HepG2 (cell line): ENCODE data around the gene FSD1.
"Not testable (repeated sequence)": the region's sequence is repeated elsewhere in the genome, so short reads cannot be mapped to it uniquely, and the experiment has no call there.

ENCODE experiments used
- KDM1A ChIP-seq: IDR thresholded peaks from 2 replicates; pipeline ENCODE4 v1.6.1; 2016; ENCODE audit warnings: missing compliant biosample characterization
- TF ChIP-seq, protein P1 (sequence below): sonication (generic); formaldehyde crosslinking; IDR thresholded peaks from 2 replicates; pipeline ENCODE4 v1.5.0; 2020; ENCODE audit warnings: missing genetic modification reagents

DNA sequence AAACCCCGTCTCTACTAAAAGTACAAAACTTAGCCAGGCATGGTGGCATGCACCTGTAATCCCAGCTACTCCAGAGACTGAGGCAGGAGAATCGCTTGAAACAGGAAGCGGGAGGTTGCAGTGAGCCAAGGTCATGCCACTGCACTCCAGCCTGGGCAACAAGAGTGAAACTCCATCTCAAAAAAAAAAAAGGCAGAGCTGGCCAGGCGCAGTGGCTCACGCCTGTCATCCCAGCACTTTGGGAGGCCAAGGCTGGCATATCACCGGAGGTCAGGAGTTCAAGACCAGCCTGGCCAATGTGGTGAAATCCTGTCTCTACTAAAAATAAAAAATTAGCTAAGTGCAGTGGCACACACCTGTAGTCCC is 30.1 kb upstream of the FSD1 start:
- TF ChIP-seq KDM1A (CRISPR knock-in tag): not testable (repeated sequence)
- TF ChIP-seq, protein P1, sequence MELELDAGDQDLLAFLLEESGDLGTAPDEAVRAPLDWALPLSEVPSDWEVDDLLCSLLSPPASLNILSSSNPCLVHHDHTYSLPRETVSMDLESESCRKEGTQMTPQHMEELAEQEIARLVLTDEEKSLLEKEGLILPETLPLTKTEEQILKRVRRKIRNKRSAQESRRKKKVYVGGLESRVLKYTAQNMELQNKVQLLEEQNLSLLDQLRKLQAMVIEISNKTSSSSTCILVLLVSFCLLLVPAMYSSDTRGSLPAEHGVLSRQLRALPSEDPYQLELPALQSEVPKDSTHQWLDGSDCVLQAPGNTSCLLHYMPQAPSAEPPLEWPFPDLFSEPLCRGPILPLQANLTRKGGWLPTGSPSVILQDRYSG: not testable (repeated sequence)
